ENCODE results near the gene ARHGAP42. TPM values are rescaled to one million over a fixed set of nuclear protein-coding genes. Genes with fewer than 3 reads are reported as not detected.

Gene ARHGAP42
- polyA plus RNA-seq, 1 donor (not counting 4 experiments of a cell fraction or from before 2014, with no cell fraction given) = 5.5 TPM

DNA sequence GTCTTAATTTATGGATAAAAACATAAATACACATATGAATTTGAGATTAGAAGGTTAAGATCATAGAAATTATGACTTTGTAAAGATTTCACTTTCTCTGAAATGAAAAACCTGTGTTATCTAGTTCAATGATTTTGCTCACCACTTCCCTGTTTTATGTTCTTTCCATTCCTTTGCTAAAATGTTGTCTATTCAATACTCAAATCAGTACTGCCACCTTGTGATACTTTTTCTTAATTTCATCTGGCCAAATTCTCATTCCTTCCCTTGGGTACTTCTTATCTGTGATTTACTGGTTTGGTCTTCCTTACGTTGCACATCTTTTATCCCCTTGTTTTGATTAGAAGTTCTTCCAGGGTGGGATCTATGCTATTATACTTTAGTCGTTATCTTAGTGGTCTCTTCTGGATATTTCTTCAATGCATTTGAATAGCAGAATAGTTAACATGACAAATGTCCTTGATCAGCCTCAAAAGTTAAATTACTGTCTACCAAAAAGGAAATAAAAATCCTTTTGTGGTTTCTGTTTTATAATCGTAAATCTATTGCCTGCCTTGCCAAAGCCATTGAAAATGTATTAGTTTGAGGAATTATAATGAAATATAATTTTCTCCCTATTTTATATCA, 245.5 kb downstream of the ARHGAP42 start:
- Histone ChIP-seq H3K36me3 (ENCODE audit: control insufficient read depth in 2 of 2, extremely low read depth in 1 of 2, insufficient read depth in 2 of 2, low read length in 2 of 2) (no peaks in the 10 kb centered on the region), H4K20me1 (ENCODE audit: control insufficient read depth, extremely low read depth, insufficient read depth, low read length) (no peaks in the 10 kb centered on the region), H3K27ac (ENCODE audit: control insufficient read depth, insufficient read depth, low read length) (no peak overlapping the region), H3K4me2 (ENCODE audit: control insufficient read depth, extremely low read depth, insufficient read depth, low read depth, low read length) (no peak overlapping the region), H3K9me3 (ENCODE audit: control insufficient read depth, low read depth, low read length) (no peaks in the 10 kb centered on the region), H3K9me1 (ENCODE audit: control insufficient read depth, extremely low read depth, insufficient read depth, low read length) (no peaks in the 10 kb centered on the region), H3K79me2 (ENCODE audit: control insufficient read depth, insufficient read depth, low read length) (no peaks in the 10 kb centered on the region), H3K4me1 (ENCODE audit: control insufficient read depth, extremely low read depth, insufficient read depth, low read length) (peaks cover 21% of the 10 kb centered on the region), H3K4me3 (ENCODE audit: control insufficient read depth in 2 of 3, extremely low read depth in 1 of 3, insufficient read depth in 2 of 3, low read depth in 1 of 3, low read length in 3 of 3) (no peak overlapping the region), H3K27me3 (ENCODE audit: control insufficient read depth, extremely low read depth, insufficient read depth, low read length) (no peaks in the 10 kb centered on the region), H2AFZ (ENCODE audit: control insufficient read depth, low read length) (no peak overlapping the region), H3K9ac (ENCODE audit: control insufficient read depth, extremely low read depth, insufficient read depth, low read length) (no peak overlapping the region)
- DNase-seq (ENCODE audit: low read depth, low spot score) (no peak), FAIRE-seq (peak; percentile 5)
- TF ChIP-seq EZH2 (IDR thresholded peaks at IDR 0.05; ENCODE audit: low read length) = no peak
- TF ChIP-seq, protein P1, sequence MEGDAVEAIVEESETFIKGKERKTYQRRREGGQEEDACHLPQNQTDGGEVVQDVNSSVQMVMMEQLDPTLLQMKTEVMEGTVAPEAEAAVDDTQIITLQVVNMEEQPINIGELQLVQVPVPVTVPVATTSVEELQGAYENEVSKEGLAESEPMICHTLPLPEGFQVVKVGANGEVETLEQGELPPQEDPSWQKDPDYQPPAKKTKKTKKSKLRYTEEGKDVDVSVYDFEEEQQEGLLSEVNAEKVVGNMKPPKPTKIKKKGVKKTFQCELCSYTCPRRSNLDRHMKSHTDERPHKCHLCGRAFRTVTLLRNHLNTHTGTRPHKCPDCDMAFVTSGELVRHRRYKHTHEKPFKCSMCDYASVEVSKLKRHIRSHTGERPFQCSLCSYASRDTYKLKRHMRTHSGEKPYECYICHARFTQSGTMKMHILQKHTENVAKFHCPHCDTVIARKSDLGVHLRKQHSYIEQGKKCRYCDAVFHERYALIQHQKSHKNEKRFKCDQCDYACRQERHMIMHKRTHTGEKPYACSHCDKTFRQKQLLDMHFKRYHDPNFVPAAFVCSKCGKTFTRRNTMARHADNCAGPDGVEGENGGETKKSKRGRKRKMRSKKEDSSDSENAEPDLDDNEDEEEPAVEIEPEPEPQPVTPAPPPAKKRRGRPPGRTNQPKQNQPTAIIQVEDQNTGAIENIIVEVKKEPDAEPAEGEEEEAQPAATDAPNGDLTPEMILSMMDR (optimal IDR thresholded peaks at IDR 0.05 in 1 of 3, IDR thresholded peaks at IDR 0.05 in 1 of 3, conservative IDR thresholded peaks at IDR 0.05 in 1 of 3; ENCODE audit: extremely low read depth in 1 of 3, insufficient read depth in 2 of 3, low read length in 3 of 3) = peak in 2 of 3 experiments; percentile 23 to 42
- dilution Hi-C loops (cut with MboI; ENCODE audit: extremely low pct_ligation_motif_present, low sequenced_read_pairs) = no loop called here

DNA sequence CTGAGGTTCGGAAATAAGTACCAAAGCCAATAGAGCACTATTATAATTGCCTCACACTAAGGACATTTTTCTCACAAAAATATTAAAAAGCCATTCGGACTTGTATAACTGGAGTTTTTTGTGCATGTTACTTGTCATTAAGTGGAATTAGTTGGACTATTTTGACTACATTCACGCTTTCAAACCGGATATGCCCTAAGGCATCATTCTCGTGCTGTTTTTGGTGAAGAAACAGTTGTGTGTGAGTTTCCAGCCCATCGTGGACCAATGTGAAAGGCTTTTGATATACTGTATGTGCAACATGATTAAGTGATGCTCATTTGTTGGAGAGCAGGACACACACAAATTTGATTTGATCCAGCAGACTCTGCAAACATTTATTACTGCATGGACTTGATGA, 249.7 kb downstream of the ARHGAP42 start:
- no peak for FAIRE-seq
- TF ChIP-seq, protein P1 (optimal IDR thresholded peaks at IDR 0.05 in 1 of 3, IDR thresholded peaks at IDR 0.05 in 1 of 3, conservative IDR thresholded peaks at IDR 0.05 in 1 of 3; ENCODE audit: extremely low read depth in 1 of 3, insufficient read depth in 2 of 3, low read length in 3 of 3) = no peak
- no peak for TF ChIP-seq EZH2 (IDR thresholded peaks at IDR 0.05; ENCODE audit: low read length)
- Histone ChIP-seq H3K36me3 (ENCODE audit: control insufficient read depth in 2 of 2, extremely low read depth in 1 of 2, insufficient read depth in 2 of 2, low read length in 2 of 2) (no peaks in the 10 kb centered on the region), H4K20me1 (ENCODE audit: control insufficient read depth, extremely low read depth, insufficient read depth, low read length) (no peaks in the 10 kb centered on the region), H3K27me3 (ENCODE audit: control insufficient read depth, extremely low read depth, insufficient read depth, low read length) (no peaks in the 10 kb centered on the region), H3K79me2 (ENCODE audit: control insufficient read depth, insufficient read depth, low read length) (no peaks in the 10 kb centered on the region), H3K4me3 (ENCODE audit: control insufficient read depth in 2 of 3, extremely low read depth in 1 of 3, insufficient read depth in 2 of 3, low read depth in 1 of 3, low read length in 3 of 3) (no peak overlapping the region), H3K27ac (ENCODE audit: control insufficient read depth, insufficient read depth, low read length) (no peak overlapping the region), H2AFZ (ENCODE audit: control insufficient read depth, low read length) (no peak overlapping the region), H3K4me1 (ENCODE audit: control insufficient read depth, extremely low read depth, insufficient read depth, low read length) (no peaks in the 10 kb centered on the region), H3K9me3 (ENCODE audit: control insufficient read depth, low read depth, low read length) (no peaks in the 10 kb centered on the region), H3K9ac (ENCODE audit: control insufficient read depth, extremely low read depth, insufficient read depth, low read length) (no peak overlapping the region), H3K4me2 (ENCODE audit: control insufficient read depth, extremely low read depth, insufficient read depth, low read depth, low read length) (no peak overlapping the region), H3K9me1 (ENCODE audit: control insufficient read depth, extremely low read depth, insufficient read depth, low read length) (no peaks in the 10 kb centered on the region)
- dilution Hi-C loops (cut with MboI; ENCODE audit: extremely low pct_ligation_motif_present, low sequenced_read_pairs) = no loop called here
- no peak for DNase-seq (ENCODE audit: low read depth, low spot score)
